ENCODE measurements around the gene GPR137. TPM values are rescaled to one million over a fixed set of nuclear protein-coding genes. Genes with fewer than 3 reads are reported as not detected.

GPR137 gene
- total RNA-seq, 1 experiment from 2014 or later = 32.4 TPM

- ChIA-PET CTCF (interaction anchor here (1.0 kb wide), 1 partner anchor 94 kb away, joined by 4 read pairs; no protein-coding TSS in a partner anchor), POLR2A (ENCODE audit: unreplicated experiment) (no interaction called here)
- Histone ChIP-seq H3K9me3 (ENCODE audit: low read length) (no peaks in the 10 kb centered on the region), H3K4me3 (ENCODE audit: low read length) (no peak overlapping the region), H3K27me3 (ENCODE audit: low read length) (no peaks in the 10 kb centered on the region), H3K9ac (ENCODE audit: low read length) (no peak overlapping the region), H4K20me1 (ENCODE audit: low read length) (0 out of 2 replicates have a peak, but pooled peaks cover 3% of the 10 kb centered on the region), H3F3A (ENCODE audit: low read length, unreplicated experiment) (no peaks in the 10 kb centered on the region), H3K9me2 (replicated peaks; ENCODE audit: low read length) (no peaks in the 10 kb centered on the region), H3K4me2 (ENCODE audit: low read length) (no peak overlapping the region), H3K36me3 (ENCODE audit: low read depth, low read length) (peaks cover 44% of the 10 kb centered on the region), H3K79me2 (ENCODE audit: low read length) (no peaks in the 10 kb centered on the region), H3K27ac (ENCODE audit: low read length) (no peak overlapping the region), H2AFZ (ENCODE audit: low read length) (no peak overlapping the region), H3K4me1 (ENCODE audit: insufficient read depth, low read length) (peaks cover 9% of the 10 kb centered on the region)
- TF ChIP-seq EZH2phosphoT487 (IDR thresholded peaks at IDR 0.05; ENCODE audit: borderline replicate concordance, low read length) = no peak
- intact Hi-C loops (cut with micrococcal nuclease) = no loop called here
- no peak for ATAC-seq
- DNase-seq = no peak
- no TSS peak for BruUV-seq (replicated peaks)
Measured at GRCh38 chr11:64261556-64262080, 24.0 kb upstream of the GPR137 start.

- no peak for TF ChIP-seq EZH2phosphoT487 (IDR thresholded peaks at IDR 0.05; ENCODE audit: borderline replicate concordance, low read length)
- TF ChIP-seq CTCF (conservative IDR thresholded peaks at IDR 0.05; ENCODE audit: low read depth, low read length) = no peak
- TF ChIP-seq EZH2 (IDR thresholded peaks at IDR 0.05; ENCODE audit: low read length, unreplicated experiment) = no peak
- no TSS peak for BruUV-seq (replicated peaks)
- intact Hi-C loops (cut with micrococcal nuclease) = no loop called here
- H3K9me3 ChIP-seq (ENCODE audit: low read length) = no peaks in the 10 kb centered on the region
- 0 out of 2 replicates have a peak, but pooled peaks cover 3% of the 10 kb centered on the region for H4K20me1 ChIP-seq (ENCODE audit: low read length)
- no peak for ATAC-seq
- ChIA-PET POLR2A (ENCODE audit: unreplicated experiment) (no interaction called here), CTCF (interaction anchor here (1.0 kb wide), 1 partner anchor 93 kb away, joined by 4 read pairs; no protein-coding TSS in a partner anchor)
- no peaks in the 10 kb centered on the region for H3K9me2 ChIP-seq (replicated peaks; ENCODE audit: low read length)
- H3K4me2 ChIP-seq (ENCODE audit: low read length) = no peak overlapping the region
- H3K9ac ChIP-seq (ENCODE audit: low read length) = no peak overlapping the region
- peaks cover 42% of the 10 kb centered on the region for H3K36me3 ChIP-seq (ENCODE audit: low read depth, low read length)
- H3F3A ChIP-seq (ENCODE audit: low read length, unreplicated experiment) = no peaks in the 10 kb centered on the region
- H3K79me2 ChIP-seq (ENCODE audit: low read length) = no peaks in the 10 kb centered on the region
- no peak overlapping the region for H3K4me3 ChIP-seq (ENCODE audit: low read length)
- no peaks in the 10 kb centered on the region for H3K27me3 ChIP-seq (ENCODE audit: low read length)
- peaks cover 8% of the 10 kb centered on the region; the same call in 1 of the 2 replicates for H3K4me1 ChIP-seq (ENCODE audit: insufficient read depth, low read length)
- H2AFZ ChIP-seq (ENCODE audit: low read length) = no peak overlapping the region
- no peak overlapping the region for H3K27ac ChIP-seq (ENCODE audit: low read length)
- no peak for DNase-seq
Measured at GRCh38 chr11:64262271-64263002, 23.2 kb upstream of the GPR137 start.

GRCh38 chr11:64263021-64263946 lies 22.4 kb upstream of the GPR137 start:
- Histone ChIP-seq H3K4me2 (ENCODE audit: low read length) (no peak overlapping the region), H2AFZ (ENCODE audit: low read length) (no peak overlapping the region), H3K9me2 (replicated peaks; ENCODE audit: low read length) (no peaks in the 10 kb centered on the region), H3K4me1 (ENCODE audit: insufficient read depth, low read length) (peaks cover 13% of the 10 kb centered on the region), H3K36me3 (ENCODE audit: low read depth, low read length) (peaks cover 42% of the 10 kb centered on the region), H3K9ac (ENCODE audit: low read length) (no peak overlapping the region), H3F3A (ENCODE audit: low read length, unreplicated experiment) (no peaks in the 10 kb centered on the region), H3K9me3 (ENCODE audit: low read length) (no peaks in the 10 kb centered on the region), H4K20me1 (ENCODE audit: low read length) (0 out of 2 replicates have a peak, but pooled peaks cover 3% of the 10 kb centered on the region), H3K79me2 (ENCODE audit: low read length) (no peaks in the 10 kb centered on the region), H3K4me3 (ENCODE audit: low read length) (no peak overlapping the region), H3K27me3 (ENCODE audit: low read length) (no peaks in the 10 kb centered on the region), H3K27ac (ENCODE audit: low read length) (no peak overlapping the region)
- peak; percentile 45 for ATAC-seq
- intact Hi-C loops (cut with micrococcal nuclease) = no loop called here
- ChIA-PET CTCF (no interaction called here), POLR2A (ENCODE audit: unreplicated experiment) (no interaction called here)
- no peak for DNase-seq
- no TSS peak for BruUV-seq (replicated peaks)
- TF ChIP-seq EZH2 (IDR thresholded peaks at IDR 0.05; ENCODE audit: low read length, unreplicated experiment) = no peak
- 0 out of 2 replicates have a peak, but pooled peaks have one; percentile 30 for TF ChIP-seq CTCF (conservative IDR thresholded peaks at IDR 0.05; ENCODE audit: low read depth, low read length)
- TF ChIP-seq EZH2phosphoT487 (IDR thresholded peaks at IDR 0.05; ENCODE audit: borderline replicate concordance, low read length) = no peak

Data from PC-3 (cell line).